Stimulated activated CD4-positive, alpha-beta T cell treated with anti-CD3 and anti-CD28 coated beads, Interleukin-4, amount 100 ng/mL, for 48 hours (primary cell): ENCODE measurements around the gene H1-8.

Source experiments
- DNase-seq, 2 donors: peaks; one replicate each; pipeline ENCODE4 v3.0.0-alpha.2; 2020; ENCODE audit warnings: low read depth in 2 of 2

Gene H1-8

GRCh38 chr3:129573493-129573892 lies 30.5 kb downstream of the H1-8 start:
- no peak for DNase-seq

- DNase-seq = no peak
Measured at GRCh38 chr3:129574206-129574605, 31.2 kb downstream of the H1-8 start.

GRCh38 chr3:129575233-129575996 lies 32.4 kb downstream of the H1-8 start:
- DNase-seq = no peak

GRCh38 chr3:129575997-129576384 lies 33.0 kb downstream of the H1-8 start:
- DNase-seq = no peak

- peak; percentile 9 to 13 for DNase-seq
Measured at GRCh38 chr3:129576514-129577352, 33.8 kb downstream of the H1-8 start.

GRCh38 chr3:129577366-129577765 lies 34.4 kb downstream of the H1-8 start:
- no peak for DNase-seq

- no peak for DNase-seq
Measured at GRCh38 chr3:129577925-129578786, 35.2 kb downstream of the H1-8 start.

GRCh38 chr3:129579991-129580390 lies 37.0 kb downstream of the H1-8 start:
- no peak for DNase-seq

GRCh38 chr3:129581623-129582022 lies 38.6 kb downstream of the H1-8 start:
- DNase-seq = no peak

GRCh38 chr3:129582799-129583198 lies 39.8 kb downstream of the H1-8 start:
- no peak for DNase-seq

GRCh38 chr3:129583289-129583688 lies 40.3 kb downstream of the H1-8 start:
- DNase-seq = no peak

- no peak for DNase-seq
Measured at GRCh38 chr3:129584631-129585030, 41.7 kb downstream of the H1-8 start.

GRCh38 chr3:129585949-129586657 lies 43.1 kb downstream of the H1-8 start:
- no peak for DNase-seq

- no peak for DNase-seq
Measured at GRCh38 chr3:129586746-129587430, 43.9 kb downstream of the H1-8 start.

- no peak for DNase-seq
Measured at GRCh38 chr3:129587566-129588210, 44.7 kb downstream of the H1-8 start.

GRCh38 chr3:129590215-129590614 lies 47.2 kb downstream of the H1-8 start:
- DNase-seq = no peak

- DNase-seq = no peak
Measured at GRCh38 chr3:129591932-129592331, 49.0 kb downstream of the H1-8 start.

GRCh38 chr3:129592381-129593131 lies 49.6 kb downstream of the H1-8 start:
- no peak for DNase-seq

GRCh38 chr3:129593230-129593594 lies 50.2 kb downstream of the H1-8 start:
- no peak for DNase-seq
